Measurements from ENCODE around the gene PTPRE.

PTPRE gene

GRCh38 chr10:127982601-127983000 lies 75.7 kb downstream of the PTPRE start:
- DNase-seq: no peak
- no peak for ATAC-seq

DNA sequence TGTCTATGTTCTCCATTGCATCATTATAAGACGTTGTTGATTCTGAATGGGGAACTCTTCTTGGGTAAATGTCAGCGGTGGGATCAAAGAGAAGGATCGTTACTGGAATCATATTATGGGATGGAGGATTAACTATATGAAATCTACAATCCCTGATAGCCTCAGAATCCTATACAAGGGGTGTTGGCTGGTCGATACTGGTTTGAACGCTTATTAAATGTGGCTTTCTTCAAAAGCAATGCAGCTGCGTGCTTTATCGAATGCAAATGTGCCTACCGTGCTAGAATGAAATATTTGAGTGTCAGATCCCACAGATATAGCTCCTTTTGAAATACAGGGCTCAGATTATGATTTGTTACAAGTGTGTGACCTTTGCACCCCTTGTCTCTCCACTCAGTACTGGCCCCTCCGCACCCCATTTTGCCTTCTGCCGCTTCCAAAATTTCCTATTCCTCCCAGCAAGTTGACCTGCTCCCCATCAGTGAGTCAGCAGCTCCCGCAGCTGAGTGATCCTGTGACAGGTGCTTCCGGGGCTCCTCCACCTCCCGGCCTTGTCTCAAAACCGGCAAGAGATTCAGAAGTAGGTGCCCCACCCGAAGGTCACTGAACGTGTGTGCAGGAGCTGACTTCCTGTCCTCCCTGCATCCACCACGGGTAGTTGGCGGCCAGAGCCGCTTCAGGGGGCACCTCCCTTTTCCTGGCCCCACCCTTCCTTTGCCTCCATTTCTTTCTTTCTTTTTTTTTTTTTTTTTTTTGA lies 76.6 kb downstream of the PTPRE start:
- DNase-seq (no peak), ATAC-seq (no peak)

DNA sequence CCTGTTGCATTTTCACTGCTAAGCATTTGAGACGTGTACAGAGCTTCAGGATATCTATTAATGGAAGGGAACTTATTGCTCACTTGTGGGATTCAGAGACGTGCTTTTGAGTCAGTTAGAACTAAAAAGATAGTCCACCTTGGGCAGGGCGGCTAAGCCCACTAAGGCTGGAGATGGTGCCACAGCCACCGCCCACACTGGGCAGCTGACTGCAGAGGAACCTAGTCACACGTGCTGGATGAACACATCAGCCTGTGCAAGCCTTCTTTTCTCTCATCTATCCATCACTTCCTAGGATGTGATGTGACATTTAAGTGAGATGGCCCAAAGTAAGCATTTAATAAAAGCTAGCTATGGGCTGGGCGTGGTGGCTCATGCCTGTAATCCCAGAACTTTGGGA lies 78.0 kb downstream of the PTPRE start:
- no peak for ATAC-seq
- DNase-seq: no peak

- ATAC-seq (no peak), DNase-seq (no peak)
These were observed 79.9 kb downstream of the PTPRE start for GRCh38 chr10:127986531-127987466.

GRCh38 chr10:127987467-127988380 lies 80.8 kb downstream of the PTPRE start:
- DNase-seq: no peak
- no peak for ATAC-seq

GRCh38 chr10:127989481-127990012 lies 82.6 kb downstream of the PTPRE start:
- ATAC-seq: no peak
- no peak for DNase-seq

DNA sequence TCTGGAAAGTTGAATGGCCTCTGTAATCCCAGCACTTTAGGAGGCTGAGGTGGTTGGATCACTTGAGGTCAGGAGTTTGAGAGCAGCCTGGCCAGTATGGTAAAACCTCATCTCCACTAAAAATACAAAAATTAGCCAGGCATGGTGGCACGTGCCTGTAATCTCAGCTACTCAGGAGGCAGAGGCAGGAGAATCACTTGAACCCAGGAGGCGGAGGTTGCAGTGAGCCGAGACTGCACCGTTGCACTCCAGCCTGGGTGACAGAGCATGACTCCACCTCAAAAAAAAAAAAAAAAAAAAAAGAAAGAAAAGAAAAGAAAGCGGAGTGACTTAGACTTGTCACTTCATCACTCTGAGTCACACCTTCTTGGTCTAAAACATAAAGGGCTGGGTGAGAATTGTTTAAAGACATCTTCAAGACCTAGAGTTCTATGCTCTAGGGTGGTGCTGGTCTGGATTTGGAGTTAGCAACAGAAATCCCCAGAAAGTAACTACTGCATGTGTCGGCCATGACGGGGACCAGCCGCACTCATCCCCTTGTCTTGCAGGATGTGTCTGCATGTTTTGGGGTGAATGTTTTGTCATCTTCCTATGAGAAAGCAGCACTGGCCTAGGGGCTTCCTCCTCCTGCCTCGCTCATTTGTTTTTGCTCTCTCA lies 83.4 kb downstream of the PTPRE start:
- ATAC-seq (peak; percentile 83), DNase-seq (peak; percentile 41)

- ATAC-seq (peak; percentile 82), DNase-seq (peak; percentile 59)
These were observed 84.1 kb downstream of the PTPRE start for GRCh38 chr10:127990846-127991542.

DNA sequence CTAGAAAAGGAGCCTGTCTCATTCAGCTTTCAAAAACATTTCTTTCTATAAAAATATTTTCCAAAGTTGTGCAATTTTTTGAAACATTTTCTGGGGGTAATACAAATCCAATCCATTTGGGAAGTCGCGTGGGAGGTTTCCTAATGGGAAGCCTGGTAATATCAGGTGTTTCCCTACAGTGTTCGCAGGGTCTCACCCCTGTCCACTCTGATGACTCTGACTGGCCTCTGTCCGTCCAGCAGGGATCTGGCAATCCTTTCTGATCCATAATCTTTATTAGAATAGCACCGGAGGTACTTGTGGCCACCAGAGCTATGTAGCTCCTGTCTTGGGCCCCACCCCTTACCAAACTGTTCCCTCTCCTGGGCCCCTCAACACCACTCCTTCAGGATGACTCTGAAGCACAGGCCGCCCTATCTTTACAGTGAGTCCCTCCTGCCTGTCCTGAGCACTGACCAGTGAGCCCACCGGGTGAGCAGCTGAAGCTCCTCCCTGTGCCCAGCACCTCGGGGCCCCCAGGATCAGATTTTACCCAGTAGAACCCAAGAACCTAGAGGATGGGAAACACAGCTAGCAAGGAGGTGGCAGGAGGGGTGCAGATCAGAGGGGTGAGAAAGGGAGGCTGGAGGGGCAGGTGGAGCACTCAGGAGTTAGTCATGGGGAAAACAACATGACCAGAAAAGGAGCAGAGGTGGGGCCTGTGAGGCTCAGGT lies 84.8 kb downstream of the PTPRE start:
- ATAC-seq: no peak
- no peak for DNase-seq

- DNase-seq: no peak
- no peak for ATAC-seq
These were observed 85.5 kb downstream of the PTPRE start for GRCh38 chr10:127992376-127992775.

- no peak for DNase-seq
- ATAC-seq: no peak
These were observed 86.3 kb downstream of the PTPRE start for GRCh38 chr10:127993056-127993690.

GRCh38 chr10:127995939-127996338 lies 89.0 kb downstream of the PTPRE start:
- ATAC-seq: no peak

GRCh38 chr10:127996586-127996985 lies 89.7 kb downstream of the PTPRE start:
- DNase-seq: no peak
- ATAC-seq: no peak

More at GRCh38 chr10:127995939-127996338, 89.0 kb downstream of the PTPRE start:
- DNase-seq: no peak

GRCh38 chr10:127997271-127997670 lies 90.4 kb downstream of the PTPRE start:
- DNase-seq (no peak), ATAC-seq (no peak)

GRCh38 chr10:127997937-127998336 lies 91.0 kb downstream of the PTPRE start:
- no peak for DNase-seq
- ATAC-seq: no peak

- ATAC-seq (no peak), DNase-seq (no peak)
These were observed 91.7 kb downstream of the PTPRE start for GRCh38 chr10:127998501-127999144.

- no peak for DNase-seq
- ATAC-seq: no peak
These were observed 92.6 kb downstream of the PTPRE start for GRCh38 chr10:127999297-128000129.

Measured in stimulated activated naive CD8-positive, alpha-beta T cell treated with anti-CD3 and anti-CD28 coated beads, Interleukin-15, Interleukin-2, amounts not matched to agents 100 U/mL and 50 U/mL, for 24 hours (primary cell).